B cell (primary cell): Measurements from ENCODE around the gene ZCCHC24. TPM values are rescaled to one million over a fixed set of nuclear protein-coding genes. Genes with fewer than 3 reads are reported as not detected.

Experiments
- ATAC-seq: fragments of 200-7000 bp; cut with Tn5 transposase; one replicate; pipeline ENCODE4 v1.10.0; 2021; ENCODE audit warnings: low read depth, mild to moderate bottlenecking, moderate number of reproducible peaks, moderate library complexity
- CTCF ChIA-PET: fragments of 350-600 bp; sonication (Branson Sonifier 250); formaldehyde crosslinking; loops from one replicate; lab custom pipeline; 2021; ENCODE audit warnings: antibody characterized with exemption, inconsistent platforms; lab: Charles Lee
- POLR2A ChIA-PET: fragments of 350-600 bp; sonication (Branson Sonifier 250); formaldehyde crosslinking; loops from one replicate; lab custom pipeline; 2021; ENCODE audit warnings: antibody characterized with exemption; lab: Charles Lee
- DNase-seq: peaks from one replicate; pipeline ENCODE4 v3.0.0; 2013
- H2AFZ ChIP-seq: 2 replicates; pipeline ENCODE4 v1.6.1; 2012; ENCODE audit warnings: mild to moderate bottlenecking, low read depth, low read length; ENCODE audit not compliant: insufficient read depth, poor library complexity, severe bottlenecking
- H3K27ac ChIP-seq, 2 donors: 1 replicate in 1 of 2; 2 replicates in 1 of 2; pipeline ENCODE4 v1.5.1; 2012 to 2013; ENCODE audit warnings: low read length in 2 of 2, mild to moderate bottlenecking in 2 of 2, moderate library complexity in 1 of 2
- H3K27me3 ChIP-seq, 4 experiments: fragments of 200-600 bp in 1 of 4; sonication (generic) in 1 of 4; replicated peaks in 1 of 4; 1 replicate in 2 of 4; 2 replicates in 2 of 4; pipeline versions ENCODE4 v1.6.1 to v1.7.0; 2013 to 2016; ENCODE audit warnings: low read length in 3 of 4, mild to moderate bottlenecking in 2 of 4, mixed read lengths in 1 of 4, moderate library complexity in 1 of 4; ENCODE audit not compliant: insufficient read depth in 4 of 4, control insufficient read depth in 3 of 4; ENCODE audit errors: control extremely low read depth in 1 of 4
- H3K36me3 ChIP-seq, 2 experiments: replicated peaks in 1 of 2; 1 replicate in 1 of 2; 2 replicates in 1 of 2; pipeline versions ENCODE4 v1.6.1 to v1.7.1; 2013; ENCODE audit warnings: low read length in 1 of 2; ENCODE audit not compliant: insufficient read depth in 2 of 2, control insufficient read depth in 1 of 2; ENCODE audit errors: control extremely low read depth in 1 of 2, extremely low read depth in 1 of 2
- H3K4me1 ChIP-seq, 2 donors: fragments of 200-600 bp in 1 of 2; sonication (generic) in 1 of 2; 1 replicate in 1 of 2; 2 replicates in 1 of 2; pipeline versions ENCODE4 v1.5.1 to v1.6.1; 2013 to 2017; ENCODE audit warnings: low read length in 2 of 2; ENCODE audit not compliant: control insufficient read depth in 2 of 2, insufficient read depth in 2 of 2
- H3K4me2 ChIP-seq: replicated peaks from 2 replicates; pipeline ENCODE3; 2012; ENCODE audit warnings: mild to moderate bottlenecking, low read depth, low read length; ENCODE audit not compliant: poor library complexity, severe bottlenecking
- H3K4me3 ChIP-seq, 5 experiments: fragments of 200-600 bp in 1 of 5; sonication (generic) in 1 of 5; 1 replicate in 3 of 5; 2 replicates in 2 of 5; pipeline versions ENCODE4 v1.5.1 to v1.7.0; 2011 to 2016; ENCODE audit warnings: low read length in 4 of 5, mild to moderate bottlenecking in 4 of 5, low read depth in 2 of 5, control low read depth in 1 of 5, moderate library complexity in 1 of 5; ENCODE audit not compliant: insufficient read depth in 1 of 5; ENCODE audit errors: control extremely low read depth in 1 of 5, extremely low read depth in 1 of 5
- H3K79me2 ChIP-seq: fragments of 200-600 bp; sonication (generic); one replicate; pipeline ENCODE4 v1.6.0; 2016; ENCODE audit warnings: low read length; ENCODE audit not compliant: control insufficient read depth, insufficient read depth
- H3K9ac ChIP-seq: fragments of 200-600 bp; sonication (generic); 2 replicates; pipeline ENCODE4 v1.6.1; 2017; ENCODE audit warnings: mild to moderate bottlenecking, low read length, moderate library complexity
- H3K9me3 ChIP-seq, 3 donors: one replicate each; pipeline versions ENCODE4 v1.6.1 to v1.7.1; 2013; ENCODE audit warnings: low read length in 2 of 3; ENCODE audit not compliant: control insufficient read depth in 2 of 3, insufficient read depth in 1 of 3; ENCODE audit errors: control extremely low read depth in 1 of 3
- H4K20me1 ChIP-seq: 2 replicates; pipeline ENCODE4 v1.6.0; 2012; ENCODE audit warnings: mild to moderate bottlenecking, low read length; ENCODE audit not compliant: insufficient read depth, control insufficient read depth, poor library complexity, severe bottlenecking
- H3K27ac Mint-ChIP-seq: one replicate; pipeline ENCODE4 v1.8.0; 2021; ENCODE audit warnings: mixed read lengths
- H3K27me3 Mint-ChIP-seq: one replicate; pipeline ENCODE4 v1.8.0; 2021; ENCODE audit warnings: mixed read lengths
- H3K4me1 Mint-ChIP-seq: one replicate; pipeline ENCODE4 v1.8.0; 2021; ENCODE audit warnings: mixed read lengths
- H3K4me3 Mint-ChIP-seq: one replicate; pipeline ENCODE4 v1.8.0; 2021; ENCODE audit warnings: mixed read lengths
- H3K9me3 Mint-ChIP-seq: one replicate; pipeline ENCODE4 v1.8.0; 2022; ENCODE audit warnings: mixed read lengths; ENCODE audit not compliant: insufficient read depth
- EZH2 ChIP-seq: IDR thresholded peaks from 2 replicates; pipeline ENCODE4 v1.6.1; 2012; ENCODE audit warnings: borderline replicate concordance, low read depth, mild to moderate bottlenecking, moderate library complexity, low read length; ENCODE audit not compliant: insufficient read depth, poor library complexity, severe bottlenecking
- WGBS: methylation state at CpG from one replicate; pipeline ENCODE4 v1.1.5; 2013; ENCODE audit warnings: missing lambda C conversion rate; ENCODE audit not compliant: insufficient coverage; 5-methylcytosine and 5-hydroxymethylcytosine counted together
- intact Hi-C: fragments of 100-400 bp; cut with micrococcal nuclease; formaldehyde crosslinking; loops from one replicate; pipeline ENCODE4 v1.10.0; 2022
- polyA plus RNA-seq: library from polyadenylated mRNA; depleted of rRNA; stranded (reverse); fragments of >200 nt; gene quantifications from 2 replicates; pipeline ENCODE4 v1.2.3, GENCODE V29; 2012
- total RNA-seq, 2 donors: library from RNA; stranded (reverse); fragments of 120-200 nt in 1 of 2; gene quantifications; 1 replicate in 1 of 2; 2 replicates in 1 of 2; pipeline versions ENCODE4 v1.2.3 to v1.2.4, GENCODE V29; 2013 to 2022
- TF ChIP-seq, protein P1 (sequence below): fragments of 200-600 bp; IDR thresholded peaks from one replicate; pipeline ENCODE4 v1.8.0; 2022; ENCODE audit warnings: antibody characterized with exemption, mild to moderate bottlenecking

Gene ZCCHC24
- total and polyA plus RNA-seq, 2 donors (not counting 1 experiment from before 2014, with no cell fraction given): 0.34 to 2.3 TPM

DNA sequence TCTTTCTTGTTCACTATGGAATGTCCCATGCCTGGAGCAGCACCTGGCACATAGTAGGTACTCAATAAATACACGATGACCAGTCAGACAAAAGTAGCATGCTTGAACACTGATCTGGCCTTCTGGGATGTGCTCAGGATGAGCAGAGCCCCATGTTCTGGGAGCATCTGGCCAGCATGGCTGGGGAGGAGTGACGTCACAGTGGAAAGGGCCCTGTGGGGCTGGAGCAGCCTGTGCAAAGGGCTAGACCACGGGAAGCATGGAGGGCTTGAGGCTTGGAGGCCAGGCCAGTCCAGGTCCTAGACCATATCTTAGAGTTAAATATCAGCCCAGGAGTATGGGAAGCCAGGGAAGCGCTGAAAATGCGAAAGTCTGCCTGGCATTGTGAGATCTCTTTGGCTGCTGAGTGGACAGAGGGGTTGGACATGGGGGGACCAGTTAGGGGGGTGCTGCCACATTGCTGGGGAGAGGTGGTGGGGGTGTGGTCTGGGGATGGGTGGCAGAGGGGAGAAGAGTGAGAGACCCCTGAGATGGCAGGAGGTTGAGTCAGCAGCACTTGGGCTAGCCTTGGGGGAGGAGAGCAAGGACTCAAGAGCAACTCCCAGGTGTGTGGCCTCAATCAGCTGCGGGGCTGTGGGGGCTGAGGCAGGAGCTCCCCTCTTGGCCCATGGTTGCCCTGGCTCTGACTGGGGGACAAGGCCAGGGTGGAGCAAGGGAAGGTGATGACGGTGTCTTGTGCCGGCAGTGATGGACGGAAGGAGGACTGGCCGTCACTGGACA is 34.9 kb downstream of the ZCCHC24 start:
- TF ChIP-seq EZH2: no peak
- TF ChIP-seq, protein P1, sequence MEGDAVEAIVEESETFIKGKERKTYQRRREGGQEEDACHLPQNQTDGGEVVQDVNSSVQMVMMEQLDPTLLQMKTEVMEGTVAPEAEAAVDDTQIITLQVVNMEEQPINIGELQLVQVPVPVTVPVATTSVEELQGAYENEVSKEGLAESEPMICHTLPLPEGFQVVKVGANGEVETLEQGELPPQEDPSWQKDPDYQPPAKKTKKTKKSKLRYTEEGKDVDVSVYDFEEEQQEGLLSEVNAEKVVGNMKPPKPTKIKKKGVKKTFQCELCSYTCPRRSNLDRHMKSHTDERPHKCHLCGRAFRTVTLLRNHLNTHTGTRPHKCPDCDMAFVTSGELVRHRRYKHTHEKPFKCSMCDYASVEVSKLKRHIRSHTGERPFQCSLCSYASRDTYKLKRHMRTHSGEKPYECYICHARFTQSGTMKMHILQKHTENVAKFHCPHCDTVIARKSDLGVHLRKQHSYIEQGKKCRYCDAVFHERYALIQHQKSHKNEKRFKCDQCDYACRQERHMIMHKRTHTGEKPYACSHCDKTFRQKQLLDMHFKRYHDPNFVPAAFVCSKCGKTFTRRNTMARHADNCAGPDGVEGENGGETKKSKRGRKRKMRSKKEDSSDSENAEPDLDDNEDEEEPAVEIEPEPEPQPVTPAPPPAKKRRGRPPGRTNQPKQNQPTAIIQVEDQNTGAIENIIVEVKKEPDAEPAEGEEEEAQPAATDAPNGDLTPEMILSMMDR: no peak
- H3K4me1 Mint-ChIP-seq: peaks cover 8% of the 10 kb centered on the region
- Histone ChIP-seq H3K9ac (no peak overlapping the region), H3K9me3 (no peaks in the 10 kb centered on the region), H4K20me1 (no peaks in the 10 kb centered on the region), H2AFZ (no peak overlapping the region), H3K27ac (no peak overlapping the region), H3K4me2 (no peak overlapping the region), H3K4me1 (peaks cover 0 to 4% of the 10 kb centered on the region in 2 donors), H3K36me3 (no peaks in the 10 kb centered on the region), H3K27me3 (no peaks in the 10 kb centered on the region), H3K4me3 (no peak overlapping the region), H3K79me2 (no peaks in the 10 kb centered on the region)
- WGBS: 90% methylated on average over 10 of the region's 10 CpGs
- DNase-seq (no peak), ATAC-seq (no peak)
- POLR2A ChIA-PET: no interaction called here
- no peaks in the 10 kb centered on the region for H3K9me3 Mint-ChIP-seq
- H3K27me3 Mint-ChIP-seq: no peaks in the 10 kb centered on the region
- intact Hi-C loops: no loop called here
- H3K27ac Mint-ChIP-seq: no peak overlapping the region
- H3K4me3 Mint-ChIP-seq: no peak overlapping the region
- CTCF ChIA-PET: no interaction called here

- no peaks in the 10 kb centered on the region for H3K27me3 Mint-ChIP-seq
- Histone ChIP-seq H3K36me3 (no peaks in the 10 kb centered on the region), H3K27me3 (no peaks in the 10 kb centered on the region), H3K4me1 (peaks cover 0 to 4% of the 10 kb centered on the region in 2 donors), H3K9ac (no peak overlapping the region), H4K20me1 (no peaks in the 10 kb centered on the region), H2AFZ (no peak overlapping the region), H3K4me3 (no peak overlapping the region), H3K79me2 (no peaks in the 10 kb centered on the region), H3K27ac (no peak overlapping the region), H3K4me2 (no peak overlapping the region), H3K9me3 (no peaks in the 10 kb centered on the region)
- DNase-seq (no peak), ATAC-seq (no peak)
- no peak overlapping the region for H3K4me3 Mint-ChIP-seq
- H3K4me1 Mint-ChIP-seq: peaks cover 8% of the 10 kb centered on the region
- 89% methylated on average over 5 of the region's 9 CpGs for WGBS
- ChIA-PET CTCF (no interaction called here), POLR2A (no interaction called here)
- no peaks in the 10 kb centered on the region for H3K9me3 Mint-ChIP-seq
- TF ChIP-seq EZH2: no peak
- TF ChIP-seq, protein P1: no peak
- no peak overlapping the region for H3K27ac Mint-ChIP-seq
- intact Hi-C loops: no loop called here
Observed at GRCh38 chr10:79409726-79410085, 35.7 kb downstream of the ZCCHC24 start.
